ENCODE data around the gene RPL18A.

RPL18A gene

DNA sequence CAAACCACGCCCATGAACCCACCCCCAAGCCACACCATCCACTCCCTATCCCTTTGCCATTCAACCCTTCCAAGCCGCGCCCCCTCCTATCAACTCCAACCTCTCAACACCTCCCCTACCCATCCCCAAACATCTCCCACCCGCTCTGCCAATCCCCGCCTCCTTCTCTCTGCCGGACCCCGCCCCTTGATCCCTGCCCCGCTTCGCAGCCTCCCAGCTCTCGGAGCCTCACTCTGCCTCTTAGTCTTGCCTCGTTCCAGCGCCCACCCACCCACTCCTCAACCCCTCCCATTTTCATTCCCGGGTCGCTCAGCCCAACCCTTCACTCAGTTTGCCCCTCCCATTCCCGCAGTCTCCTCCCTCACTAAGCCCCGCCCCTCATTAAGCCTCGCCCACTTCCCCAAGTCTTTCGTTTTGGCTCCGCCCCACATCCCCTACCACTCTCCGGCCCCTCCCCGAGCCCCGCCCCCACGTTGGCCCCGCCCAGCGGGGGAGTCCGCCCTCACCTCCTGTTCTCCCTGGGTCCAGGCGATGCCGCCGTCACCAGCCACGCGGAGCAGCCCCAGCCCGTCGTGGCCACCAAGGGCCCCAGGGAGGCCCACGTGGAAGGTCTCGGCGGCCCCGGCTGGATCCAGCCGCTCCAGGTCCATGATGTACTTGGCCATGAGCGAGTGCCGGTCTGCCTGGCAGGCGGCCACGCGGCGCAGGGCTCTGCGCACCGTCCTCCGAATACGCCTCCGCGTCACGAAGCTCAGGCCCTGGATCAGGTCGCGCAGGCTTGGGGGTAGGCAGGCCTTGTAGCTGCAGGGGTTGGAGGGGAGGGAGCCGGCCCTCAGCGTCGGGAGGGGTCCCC, 17.7 kb upstream of the RPL18A start:
- DNase-seq: peak in 3 of 4 experiments; percentile 16 to 36 (median 30)

DNA sequence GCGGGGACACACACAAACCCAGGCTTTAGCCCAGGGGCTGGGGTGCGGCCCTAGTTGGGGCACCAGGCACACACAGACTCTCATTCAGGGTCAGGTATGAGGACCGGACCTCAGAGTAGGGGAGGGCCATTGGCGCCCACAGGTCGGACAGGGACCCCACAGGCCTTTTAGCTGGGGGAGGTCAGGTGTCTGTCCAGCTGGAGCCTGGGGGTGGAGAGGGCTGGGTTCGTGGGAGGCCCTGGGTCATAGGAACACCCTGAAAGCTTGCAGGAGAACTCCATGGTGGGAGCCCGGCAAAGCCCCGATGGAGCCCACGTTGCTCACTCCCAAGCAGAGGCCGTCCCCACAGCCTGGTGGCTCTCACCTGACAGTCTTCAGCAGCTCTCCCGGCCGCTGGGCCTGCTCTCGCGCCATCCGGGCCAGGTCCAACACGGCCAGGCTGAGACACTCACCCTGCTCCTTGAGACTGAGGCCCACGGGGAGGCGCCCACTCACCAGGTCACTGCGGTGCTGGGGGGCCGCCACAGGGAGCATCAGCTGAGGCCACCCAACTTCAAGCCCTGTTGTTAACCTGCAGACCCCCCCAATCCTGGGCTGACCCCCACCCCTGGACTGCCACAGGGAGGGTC, 16.9 kb upstream of the RPL18A start:
- no peak for DNase-seq

DNA sequence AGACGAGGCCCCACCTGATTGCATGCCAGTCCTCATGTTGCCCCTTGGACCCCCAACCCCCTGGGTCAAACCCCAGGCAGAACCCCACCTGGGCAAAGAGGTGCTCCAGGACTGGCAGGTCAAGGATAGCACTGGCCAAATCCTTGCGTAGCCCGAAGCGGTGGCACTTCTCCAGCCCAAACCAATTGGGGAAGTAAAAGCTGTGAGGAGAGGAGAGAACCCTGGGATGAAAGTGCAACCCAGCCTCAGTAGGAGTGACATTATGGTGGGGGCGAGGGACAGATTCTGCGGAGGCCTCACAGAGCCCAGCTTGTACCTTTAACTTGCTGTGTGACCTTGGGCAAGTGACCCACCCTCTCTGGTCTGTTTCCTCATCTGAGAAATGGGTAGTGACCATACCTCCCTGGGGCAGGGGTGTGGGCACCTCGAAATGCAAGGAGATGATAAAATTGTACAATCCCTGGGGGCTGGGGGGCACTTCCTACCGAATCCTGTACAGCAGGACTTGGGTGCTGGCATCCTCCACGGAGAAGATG, 16.4 kb upstream of the RPL18A start:
- no peak for DNase-seq

DNA sequence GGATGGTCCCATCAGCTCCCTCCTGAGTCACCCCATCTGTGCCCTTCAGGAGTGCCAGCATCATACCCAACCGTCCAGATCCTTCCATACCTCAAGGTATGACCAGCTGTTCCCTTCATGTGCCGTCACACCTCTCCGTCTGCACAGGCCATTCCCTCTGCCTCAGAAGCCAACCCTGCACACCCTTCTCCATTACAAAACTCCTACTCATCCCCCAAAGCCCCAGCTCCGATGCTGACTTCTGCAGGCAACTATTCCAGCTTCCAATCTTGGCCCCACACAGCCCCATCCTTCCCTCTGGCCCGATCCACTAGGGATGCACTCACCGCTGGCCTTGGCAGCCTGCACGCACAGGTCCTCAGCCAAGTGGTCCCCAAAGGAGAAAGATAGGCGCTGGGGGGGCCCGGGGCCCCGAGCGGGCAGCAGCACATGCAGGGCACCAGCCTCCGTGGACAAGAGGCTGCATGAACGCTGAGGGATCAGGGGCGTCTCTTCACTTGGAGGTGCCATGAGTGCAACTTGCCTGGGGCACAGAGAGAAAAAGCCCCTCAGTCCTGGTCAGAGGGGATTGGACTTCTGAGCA, 15.7 kb upstream of the RPL18A start:
- DNase-seq: no peak

DNA sequence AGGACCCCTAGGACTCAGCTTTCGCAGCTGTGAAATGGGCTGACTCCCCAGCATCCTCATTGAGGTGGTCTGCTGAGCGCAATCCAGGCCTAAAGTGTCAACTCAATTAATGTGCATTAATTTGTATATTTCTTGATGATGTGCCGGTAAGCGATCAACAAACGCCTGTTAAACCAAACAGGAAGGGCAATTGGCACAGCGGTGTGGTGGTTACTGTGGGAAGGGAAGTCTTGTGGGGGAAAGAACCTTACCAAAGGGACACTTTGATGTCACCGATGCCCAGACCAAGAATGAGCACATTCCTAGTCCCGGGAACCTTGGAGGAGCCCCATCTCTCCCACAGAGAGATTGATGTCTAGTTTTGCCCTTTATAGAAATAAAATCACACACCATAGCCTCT, 13.6 kb upstream of the RPL18A start:
- no peak for DNase-seq

DNA sequence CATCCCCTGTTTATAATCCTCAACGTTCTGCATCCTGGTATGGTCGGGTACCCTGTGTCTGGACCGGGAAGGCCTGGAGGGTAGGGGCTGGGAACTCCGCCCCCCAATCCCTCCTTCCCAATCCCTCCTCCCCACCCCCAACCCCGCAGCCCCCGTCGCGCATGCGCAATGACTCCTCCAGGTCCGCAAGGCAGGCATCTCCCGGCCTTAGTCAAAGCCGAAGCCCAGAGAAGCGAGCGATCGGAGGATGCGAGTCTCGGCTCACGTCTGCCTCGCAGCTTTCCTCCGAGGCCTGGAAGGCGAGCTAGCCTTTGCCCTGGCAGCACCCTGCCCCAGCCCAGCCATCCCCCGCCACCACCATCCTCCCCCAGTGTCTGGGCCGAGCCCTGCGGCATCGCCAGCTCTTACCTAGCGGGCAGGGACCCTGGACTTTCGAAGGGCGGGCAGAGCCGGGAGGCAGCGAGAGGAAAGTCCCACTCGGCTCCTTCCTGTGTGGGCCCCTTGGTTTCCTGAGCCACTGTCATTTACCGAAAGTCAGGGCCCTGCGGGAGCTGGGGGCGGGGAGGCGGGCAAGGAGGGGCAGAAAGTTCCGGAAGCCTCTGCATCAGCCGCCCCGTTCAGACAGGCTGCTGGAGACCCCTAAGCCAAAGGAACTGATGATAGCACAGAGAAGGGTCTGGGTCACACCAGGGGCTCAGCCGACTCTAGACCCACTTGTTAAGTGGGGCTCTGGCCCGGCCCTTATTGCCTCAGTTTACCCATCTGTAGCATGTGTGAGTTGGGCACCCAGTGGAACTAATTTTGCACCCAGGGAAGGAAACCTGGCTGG, 12.0 kb upstream of the RPL18A start, which contains the start of gene JAK3:
JAK3 (minus strand) TSS at position 445 of the 829 bp plus-strand sequence. CDS start 3,565 bp downstream, outside the sequence.
- DNase-seq: peak; percentile 61 to 82 (median 76)

DNA sequence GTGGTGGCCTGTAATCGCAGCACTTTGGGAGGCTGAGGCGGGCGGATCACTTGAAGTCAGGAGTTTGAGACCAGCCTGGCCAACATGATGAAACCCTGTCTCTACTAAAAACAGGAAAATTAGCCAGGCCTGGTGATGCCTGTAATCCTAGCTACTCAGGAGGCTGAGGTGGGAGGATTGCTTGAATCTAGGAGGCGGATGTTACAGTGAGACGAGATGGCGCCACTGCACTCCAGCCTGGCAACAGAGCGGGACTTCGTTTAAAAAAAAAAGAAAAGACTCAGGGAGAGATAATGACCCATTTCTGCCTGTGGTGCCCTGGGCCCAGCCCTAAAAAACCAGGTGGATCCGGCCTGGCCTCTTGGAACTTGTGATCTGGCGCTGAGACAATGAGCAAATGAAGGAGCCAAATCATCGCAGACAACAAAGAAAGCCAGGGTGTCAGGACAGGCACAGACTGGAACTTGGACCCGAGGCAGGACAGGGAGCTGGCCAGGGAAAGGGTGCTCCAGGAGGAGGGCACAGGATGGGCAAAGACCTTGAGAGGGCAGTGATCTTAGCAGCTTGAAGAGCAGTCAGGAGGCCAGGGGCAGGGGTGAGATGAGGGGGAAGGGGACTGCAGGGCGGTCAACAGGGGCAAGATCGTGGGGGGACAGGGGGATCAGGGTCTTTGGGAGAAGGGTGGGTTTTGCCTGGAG, 11.0 kb upstream of the RPL18A start:
- no peak for DNase-seq

DNA sequence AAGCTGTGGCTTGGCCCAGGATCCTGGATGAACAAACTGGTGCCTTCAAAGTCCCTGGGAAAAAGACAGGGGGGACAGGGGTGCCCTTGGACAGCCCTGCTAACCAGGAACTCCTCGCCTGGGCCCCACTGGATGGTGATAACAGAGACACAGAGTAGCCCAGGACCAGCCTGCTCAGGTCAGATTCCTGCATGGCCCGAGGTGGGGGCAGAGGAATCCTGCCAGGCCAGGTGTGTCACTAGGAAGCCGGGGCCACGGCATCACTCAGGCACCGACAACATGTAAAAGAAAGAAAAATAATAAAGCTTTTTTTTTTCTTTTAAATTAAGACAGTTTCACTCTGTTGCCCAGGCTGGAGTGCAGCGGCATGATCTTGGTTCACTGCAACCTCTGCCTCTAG, 5.6 kb upstream of the RPL18A start:
- no peak for DNase-seq

DNA sequence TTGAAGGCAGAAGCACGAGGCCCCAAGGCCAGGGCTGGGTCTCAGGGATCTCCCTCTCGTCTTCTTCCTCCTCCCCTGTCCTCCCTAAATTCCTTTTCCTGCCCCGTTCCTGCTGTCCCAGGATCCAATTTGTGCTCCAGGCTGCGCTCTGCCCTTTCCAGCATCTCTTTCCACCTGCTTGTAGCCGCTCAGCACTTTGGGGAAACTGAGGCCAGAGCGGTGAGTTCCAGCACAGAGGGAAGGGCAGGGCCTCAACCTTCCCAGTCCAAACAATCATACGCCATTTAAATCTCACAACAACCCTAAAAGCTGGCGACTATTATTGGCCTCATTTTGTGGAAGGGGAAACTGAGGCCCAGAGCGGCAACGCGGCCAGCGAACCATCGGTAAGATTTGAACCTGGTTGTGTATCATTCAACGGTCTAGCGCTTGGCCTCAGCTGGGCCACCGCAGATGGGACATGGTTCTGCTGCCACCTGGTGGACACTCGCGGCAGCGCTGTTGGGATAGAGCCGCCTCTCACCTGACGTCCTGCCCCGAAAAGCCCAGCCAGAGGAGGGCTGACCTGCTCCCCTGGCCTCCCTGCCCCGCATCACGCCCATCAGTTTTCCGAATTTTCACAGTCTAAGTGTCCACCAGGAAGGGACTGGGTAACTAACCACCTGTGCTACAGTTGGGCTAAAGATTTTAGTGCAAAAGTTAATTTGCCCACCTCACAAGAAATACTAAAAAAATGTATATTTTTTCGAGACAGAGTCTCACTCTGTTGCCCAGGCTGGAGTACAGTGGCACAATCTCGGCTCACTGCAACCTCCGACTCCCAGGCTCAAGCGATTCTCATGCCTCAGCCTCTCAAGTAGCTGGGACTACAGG, 4.2 kb upstream of the RPL18A start:
- peak; percentile 92 to 96 (median 94) for DNase-seq

DNA sequence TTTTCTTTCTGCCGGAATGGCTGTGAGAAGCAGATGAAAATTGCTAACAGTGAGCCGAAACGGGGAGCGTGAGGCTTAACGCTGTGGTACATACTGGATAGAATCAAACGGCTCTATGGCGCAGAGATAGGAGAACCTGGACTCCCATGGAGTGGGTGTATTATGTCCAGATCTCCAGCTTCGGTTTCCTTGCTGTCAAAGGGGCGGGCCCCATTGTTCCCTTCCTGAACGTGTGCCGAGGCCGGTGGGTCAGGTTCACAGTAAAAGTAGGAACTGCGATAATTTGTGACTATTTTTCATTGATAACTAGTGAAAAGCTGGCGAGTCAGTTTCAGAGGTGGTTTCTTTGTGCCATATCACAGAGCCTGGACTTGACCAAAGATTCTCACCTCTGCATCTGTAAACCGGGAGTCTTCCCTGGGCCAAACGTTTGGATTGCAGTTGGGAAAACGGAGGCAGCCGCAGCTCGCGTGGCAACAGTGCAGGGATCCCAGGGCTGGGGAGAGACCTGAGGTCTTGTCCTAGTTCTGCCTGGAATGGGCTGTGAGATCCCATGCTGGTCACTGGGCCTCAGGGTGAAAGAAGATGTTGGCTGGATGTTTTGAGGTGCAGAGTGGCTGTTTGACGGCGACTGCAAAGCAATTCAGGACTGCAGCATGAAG, 752 bp downstream of the RPL18A start:
- DNase-seq: no peak

DNA sequence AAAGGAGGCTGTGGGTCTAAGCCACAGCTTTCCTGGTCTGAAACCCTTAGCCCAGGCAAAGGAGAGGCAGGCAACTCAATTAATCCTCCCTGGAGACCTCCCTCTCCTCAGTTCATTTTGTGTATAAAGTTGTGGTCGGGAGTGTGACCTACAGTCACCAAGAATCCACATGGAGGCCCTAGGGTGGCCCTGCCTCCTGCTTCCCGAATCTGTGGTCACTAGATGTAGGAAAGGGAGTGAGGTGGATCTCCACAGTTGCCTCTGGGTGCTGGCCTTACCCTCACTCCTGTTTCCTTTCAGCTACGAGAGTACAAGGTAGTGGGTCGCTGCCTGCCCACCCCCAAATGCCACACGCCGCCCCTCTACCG, 1.3 kb downstream of the RPL18A start:
- no peak for DNase-seq

DNA sequence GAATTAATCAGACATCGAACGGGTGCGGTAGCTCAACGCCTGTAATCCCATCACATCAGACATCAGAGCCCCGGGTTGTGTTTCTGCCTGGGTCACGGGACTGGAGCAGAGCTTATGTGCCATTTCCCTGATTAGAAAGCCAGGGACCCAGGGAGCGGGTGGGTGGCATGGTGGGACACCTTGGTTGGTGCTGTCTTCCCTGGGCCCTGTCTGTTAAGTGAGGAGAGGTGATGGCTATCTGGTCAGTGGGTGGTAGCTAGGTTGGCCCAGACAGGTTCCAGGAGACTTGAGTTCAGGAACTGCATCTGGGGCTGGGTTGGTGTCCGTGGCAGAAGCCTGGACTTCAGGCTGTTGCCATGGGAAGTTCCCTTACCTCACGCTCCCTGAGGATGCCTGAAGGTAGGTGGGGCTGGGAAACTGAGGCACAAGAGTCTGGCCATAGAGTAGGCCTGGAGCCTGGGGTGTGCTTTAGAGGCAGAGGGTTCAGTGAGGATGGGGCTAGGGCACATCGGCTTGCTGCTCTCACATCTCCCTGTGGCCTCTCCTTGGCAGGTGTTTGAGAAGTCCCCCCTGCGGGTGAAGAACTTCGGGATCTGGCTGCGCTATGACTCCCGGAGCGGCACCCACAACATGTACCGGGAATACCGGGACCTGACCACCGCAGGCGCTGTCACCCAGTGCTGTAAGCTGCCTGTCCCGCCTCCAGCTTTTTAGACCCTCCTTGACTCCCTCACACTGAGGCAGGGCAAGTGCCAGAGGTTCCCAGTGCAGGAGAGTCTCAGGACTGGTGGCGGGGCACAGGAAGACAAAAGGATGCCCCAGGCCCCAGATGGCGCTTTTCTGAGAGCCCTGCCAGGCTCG, 2.1 kb downstream of the RPL18A start:
- no peak for DNase-seq

DNA sequence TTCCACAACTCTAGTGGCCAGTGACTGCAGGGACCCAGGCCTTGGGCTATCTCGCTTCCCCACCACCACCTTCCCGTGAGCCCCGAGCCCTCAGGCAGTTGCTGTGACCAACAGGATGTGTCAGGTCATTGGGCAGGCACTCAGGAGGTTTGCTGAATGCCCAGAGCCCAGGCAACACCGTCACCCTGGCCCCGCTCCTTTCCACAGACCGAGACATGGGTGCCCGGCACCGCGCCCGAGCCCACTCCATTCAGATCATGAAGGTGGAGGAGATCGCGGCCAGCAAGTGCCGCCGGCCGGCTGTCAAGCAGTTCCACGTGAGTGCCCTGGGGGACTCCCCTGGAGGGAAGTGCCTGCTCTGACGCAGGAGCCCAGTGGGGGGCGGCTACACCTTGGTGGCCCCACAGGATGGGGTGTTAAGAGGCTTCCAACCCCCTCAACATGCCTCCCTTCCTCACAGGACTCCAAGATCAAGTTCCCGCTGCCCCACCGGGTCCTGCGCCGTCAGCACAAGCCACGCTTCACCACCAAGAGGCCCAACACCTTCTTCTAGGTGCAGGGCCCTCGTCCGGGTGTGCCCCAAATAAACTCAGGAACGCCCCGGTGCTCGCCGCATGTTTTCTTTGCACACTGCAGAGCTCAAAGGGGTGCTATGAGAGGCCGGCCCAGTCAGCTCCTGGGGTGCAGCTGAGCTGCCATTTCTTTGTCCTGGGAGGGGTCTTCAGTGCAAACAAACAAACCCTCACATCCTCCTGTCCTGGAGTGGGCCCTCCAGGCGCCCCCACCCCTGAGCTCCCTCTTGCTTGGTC, 3.2 kb downstream of the RPL18A start:
- DNase-seq: no peak

DNA sequence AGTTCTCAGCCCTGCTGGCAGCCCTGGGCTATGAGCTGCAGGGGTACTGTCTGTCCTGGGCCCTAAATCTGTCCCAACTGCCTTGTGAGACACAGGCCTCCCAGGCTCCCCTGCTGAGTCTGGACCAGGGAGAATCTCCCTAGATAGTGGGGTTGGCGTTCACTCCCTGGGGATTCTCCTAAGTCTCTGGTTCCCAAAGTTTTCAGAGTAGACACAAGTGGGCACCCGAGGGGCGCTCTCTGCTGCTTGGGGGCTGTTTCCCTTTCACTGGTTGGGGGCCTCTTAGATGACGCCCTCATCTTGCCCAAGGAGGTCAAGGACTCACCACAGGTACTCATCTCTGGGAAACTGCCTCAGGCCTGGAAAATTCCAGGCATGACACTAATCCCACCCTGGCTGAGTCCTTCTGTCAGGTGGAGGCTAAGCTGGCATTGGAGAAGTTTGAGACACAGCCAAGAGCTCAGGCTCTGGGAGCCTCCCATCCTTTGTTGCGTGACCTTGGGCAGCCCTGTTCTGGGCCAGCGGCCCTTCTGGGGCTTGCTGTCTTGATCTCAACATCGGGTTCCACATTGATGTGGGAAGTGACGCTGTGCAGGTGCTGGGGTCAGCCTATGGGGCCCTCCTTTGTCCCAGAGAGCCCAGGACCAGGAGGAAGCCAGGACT, 3.9 kb downstream of the RPL18A start:
- DNase-seq: no peak

DNA sequence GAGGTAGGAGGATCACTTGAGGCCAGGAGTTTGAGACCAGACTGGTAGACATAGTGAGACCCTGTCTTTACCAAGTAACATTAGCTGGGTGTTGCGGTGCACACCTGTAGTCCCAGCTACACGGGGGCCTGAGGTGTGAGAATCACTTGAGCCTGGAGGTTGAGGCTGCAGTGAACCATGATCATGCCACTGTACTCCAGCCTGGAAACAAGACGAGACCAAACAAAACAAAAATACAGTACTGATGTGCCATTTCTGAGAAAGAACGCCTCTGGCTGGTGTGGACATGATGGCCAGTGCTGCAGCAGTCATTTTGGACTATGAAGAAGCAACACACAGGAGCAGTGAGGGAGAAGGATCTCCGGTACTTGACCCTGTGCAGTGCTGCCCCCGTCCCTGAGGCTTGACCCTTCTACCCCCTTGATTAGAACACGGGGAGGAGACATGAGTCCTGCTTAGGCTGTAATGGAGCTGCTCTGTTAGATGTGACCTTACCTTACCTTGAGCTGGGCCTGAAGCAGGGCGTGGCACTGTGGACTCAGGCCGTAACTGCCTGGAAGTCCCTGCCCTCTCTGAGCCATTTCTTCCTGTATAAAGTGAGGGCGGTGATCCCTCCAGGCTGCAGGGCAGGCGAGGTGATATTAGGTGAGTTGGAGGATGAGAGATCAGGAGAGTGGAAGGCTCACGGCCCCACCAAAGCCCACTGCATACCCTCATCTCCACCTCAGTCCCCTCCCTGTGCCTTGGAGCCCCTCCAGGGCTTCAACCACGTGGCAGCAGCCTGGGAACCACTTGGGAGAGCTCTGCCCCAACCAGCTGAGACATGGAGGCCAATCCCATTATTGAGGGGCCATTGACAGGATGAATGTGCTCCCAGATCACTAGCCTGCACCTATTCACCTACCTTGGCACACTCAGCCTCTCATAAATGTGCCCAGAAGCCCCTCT, 5.9 kb downstream of the RPL18A start:
- DNase-seq: peak in 1 of 4 experiments; percentile 21

DNA sequence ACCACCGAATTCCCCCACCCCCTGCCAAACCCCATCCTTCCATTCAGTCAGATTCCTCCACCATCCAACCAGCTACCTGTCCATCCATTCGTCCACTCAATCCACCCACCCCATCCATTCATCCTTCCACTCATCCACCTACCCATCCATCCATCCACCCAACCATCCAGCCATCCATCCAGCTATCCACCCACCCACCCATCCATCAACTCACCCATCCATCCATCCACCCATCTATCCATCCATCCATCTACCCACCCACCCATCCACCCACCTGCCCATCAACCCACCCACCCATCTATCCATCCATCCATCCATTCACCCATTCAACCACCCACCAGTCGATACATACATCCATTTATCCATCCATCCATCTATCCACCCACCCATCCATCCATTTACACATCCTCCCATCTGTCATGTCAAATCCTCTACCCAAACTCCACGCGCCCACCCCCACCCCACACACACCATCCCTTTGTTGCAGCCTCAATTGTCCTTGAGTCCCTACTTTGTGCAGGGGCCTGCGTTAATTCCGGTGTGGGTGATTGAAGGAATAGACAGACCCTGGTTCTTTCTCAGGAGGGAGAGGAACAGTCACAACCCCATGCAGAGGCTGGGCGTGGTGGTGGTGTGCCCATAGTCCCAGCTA, 6.7 kb downstream of the RPL18A start:
- DNase-seq: no peak

Data from activated naive CD4-positive, alpha-beta T cell (primary cell).